Esophagus squamous epithelium (tissue), 5 donors: ENCODE measurements around the gene OGA. TPM values are rescaled to one million over a fixed set of nuclear protein-coding genes. Genes with fewer than 3 reads are reported as not detected.

ENCODE experiments used
- DNase-seq: peaks from one replicate; lab custom pipeline; 2025; lab: John Stamatoyannopoulos, UW
- H3K27ac ChIP-seq, 4 donors: fragments of 200-600 bp; sonication (generic); one replicate each; pipeline ENCODE4 v1.5.1; 2016 to 2019; ENCODE audit warnings: mild to moderate bottlenecking in 1 of 4
- H3K27me3 ChIP-seq, 4 donors: fragments of 200-600 bp; sonication (generic); 1 replicate in 3 of 4; 2 replicates in 1 of 4; pipeline versions ENCODE4 v1.5.1 to v1.6.0; 2017 to 2021; ENCODE audit warnings: antibody characterized with exemption in 1 of 4
- H3K36me3 ChIP-seq, 3 donors: fragments of 200-600 bp; sonication (generic); one replicate each; pipeline ENCODE4 v1.5.1; 2016 to 2019
- H3K4me1 ChIP-seq, 3 donors: fragments of 200-600 bp; sonication (generic); one replicate each; pipeline ENCODE4 v1.5.1; 2017 to 2019
- H3K4me3 ChIP-seq, 4 donors: fragments of 200-600 bp; sonication (generic); 1 replicate in 3 of 4; 2 replicates in 1 of 4; pipeline ENCODE4 v1.5.1; 2016 to 2019; ENCODE audit warnings: mild to moderate bottlenecking in 2 of 4, moderate library complexity in 1 of 4
- H3K9me3 ChIP-seq, 3 donors: fragments of 200-600 bp; sonication (generic); one replicate each; pipeline ENCODE4 v1.5.1; 2016 to 2019
- POLR2A ChIP-seq, 4 donors: fragments of 450-650 bp; IDR thresholded peaks; one replicate each; pipeline ENCODE4 v1.6.1; 2017; ENCODE audit warnings: antibody characterized with exemption in 4 of 4, mild to moderate bottlenecking in 4 of 4, moderate library complexity in 3 of 4
- WGBS, 2 donors: methylation state at CpG; one replicate each; pipeline ENCODE4 v1.1.5; 2018; 5-methylcytosine and 5-hydroxymethylcytosine counted together
- intact Hi-C: fragments of 100-400 bp; cut with DNase I; formaldehyde crosslinking; loops from one replicate; pipeline ENCODE4 v1.15.0; 2022
- total RNA-seq, 4 donors: library from RNA; depleted of rRNA; stranded (reverse); fragments of >200 nt; gene quantifications; one replicate each; pipeline ENCODE4 v1.1.0, GENCODE V29; 2016
- TF ChIP-seq, protein P1 (sequence below), 6 experiments: fragments of 450-650 bp in 4 of 6; fragments of 200-600 bp in 2 of 6; sonication (generic) in 2 of 6; IDR thresholded peaks; one replicate each; pipeline ENCODE4 v1.5.1; 2016 to 2019; ENCODE audit warnings: antibody characterized with exemption in 6 of 6, mild to moderate bottlenecking in 4 of 6, moderate library complexity in 4 of 6
- donor health status: DM: yes; HTN: yes; CAD: no.

OGA gene
- total RNA-seq, 4 donors from 2014 or later: 44.2 to 121 (median 60.7) TPM

- H3K27me3 ChIP-seq: no peaks in the 10 kb centered on the region
- no peak for TF ChIP-seq POLR2A (IDR thresholded peaks at IDR 0.05)
- peaks cover 0 to 18% (median 0%) of the 10 kb centered on the region in 3 donors for H3K36me3 ChIP-seq
- no peak overlapping the region for H3K27ac ChIP-seq
- intact Hi-C loops: no loop called here
- DNase-seq: no peak
- 73 to 95% methylated on average over 2 to 8 of the region's 10 CpGs for WGBS, 2 donors
- peaks cover 16 to 32% (median 18%) of the 10 kb centered on the region in 3 donors for H3K4me1 ChIP-seq
- no peak overlapping the region for H3K4me3 ChIP-seq
- no peaks in the 10 kb centered on the region for H3K9me3 ChIP-seq
Observed at GRCh38 chr10:101827919-101828600, 9.8 kb upstream of the OGA start.

GRCh38 chr10:101826852-101827434, 8.7 kb upstream of the OGA start:
- Histone ChIP-seq H3K4me3 (no peak overlapping the region), H3K27ac (no peak overlapping the region), H3K9me3 (no peaks in the 10 kb centered on the region), H3K36me3 (peaks cover 0 to 18% (median 0%) of the 10 kb centered on the region in 3 donors), H3K4me1 (peaks cover 16 to 32% (median 18%) of the 10 kb centered on the region in 3 donors), H3K27me3 (no peaks in the 10 kb centered on the region)
- WGBS, 2 donors: 92 to 94% methylated on average over 4 of the region's 5 CpGs
- no peak for DNase-seq
- intact Hi-C loops: no loop called here
- no peak for TF ChIP-seq POLR2A (IDR thresholded peaks at IDR 0.05)
- TF ChIP-seq, protein P1, sequence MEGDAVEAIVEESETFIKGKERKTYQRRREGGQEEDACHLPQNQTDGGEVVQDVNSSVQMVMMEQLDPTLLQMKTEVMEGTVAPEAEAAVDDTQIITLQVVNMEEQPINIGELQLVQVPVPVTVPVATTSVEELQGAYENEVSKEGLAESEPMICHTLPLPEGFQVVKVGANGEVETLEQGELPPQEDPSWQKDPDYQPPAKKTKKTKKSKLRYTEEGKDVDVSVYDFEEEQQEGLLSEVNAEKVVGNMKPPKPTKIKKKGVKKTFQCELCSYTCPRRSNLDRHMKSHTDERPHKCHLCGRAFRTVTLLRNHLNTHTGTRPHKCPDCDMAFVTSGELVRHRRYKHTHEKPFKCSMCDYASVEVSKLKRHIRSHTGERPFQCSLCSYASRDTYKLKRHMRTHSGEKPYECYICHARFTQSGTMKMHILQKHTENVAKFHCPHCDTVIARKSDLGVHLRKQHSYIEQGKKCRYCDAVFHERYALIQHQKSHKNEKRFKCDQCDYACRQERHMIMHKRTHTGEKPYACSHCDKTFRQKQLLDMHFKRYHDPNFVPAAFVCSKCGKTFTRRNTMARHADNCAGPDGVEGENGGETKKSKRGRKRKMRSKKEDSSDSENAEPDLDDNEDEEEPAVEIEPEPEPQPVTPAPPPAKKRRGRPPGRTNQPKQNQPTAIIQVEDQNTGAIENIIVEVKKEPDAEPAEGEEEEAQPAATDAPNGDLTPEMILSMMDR (IDR thresholded peaks at IDR 0.05): no peak

GRCh38 chr10:101824736-101825135, 6.5 kb upstream of the OGA start:
- Histone ChIP-seq H3K27ac (no peak overlapping the region), H3K36me3 (peaks cover 0 to 18% (median 0%) of the 10 kb centered on the region in 3 donors), H3K4me1 (peaks cover 1 to 14% (median 6%) of the 10 kb centered on the region in 3 donors), H3K4me3 (no peak overlapping the region), H3K27me3 (no peaks in the 10 kb centered on the region), H3K9me3 (no peaks in the 10 kb centered on the region)
- DNase-seq: no peak
- intact Hi-C loops: no loop called here
- no peak for TF ChIP-seq POLR2A (IDR thresholded peaks at IDR 0.05)
- TF ChIP-seq, protein P1 (IDR thresholded peaks at IDR 0.05): no peak
- 90 to 96% methylated on average over 2 of the region's 2 CpGs for WGBS, 2 donors

- DNase-seq: no peak
- H3K27ac ChIP-seq: peak overlapping the region; percentile 93 to 98 (median 96)
- peak overlapping the region; percentile 23 to 99 (median 84) for H3K4me3 ChIP-seq
- H3K27me3 ChIP-seq: no peaks in the 10 kb centered on the region
- 15 to 28% methylated on average over 10 to 13 of the region's 14 CpGs for WGBS, 2 donors
- intact Hi-C loops: no loop called here
- H3K36me3 ChIP-seq: no peaks in the 10 kb centered on the region
- no peaks in the 10 kb centered on the region for H3K9me3 ChIP-seq
- H3K4me1 ChIP-seq: peaks cover 21 to 37% (median 23%) of the 10 kb centered on the region in 3 donors
- no peak for TF ChIP-seq POLR2A (IDR thresholded peaks at IDR 0.05)
- TF ChIP-seq, protein P1 (IDR thresholded peaks at IDR 0.05): no peak
Observed at GRCh38 chr10:101818872-101819633, 809 bp upstream of the OGA start.

DNA sequence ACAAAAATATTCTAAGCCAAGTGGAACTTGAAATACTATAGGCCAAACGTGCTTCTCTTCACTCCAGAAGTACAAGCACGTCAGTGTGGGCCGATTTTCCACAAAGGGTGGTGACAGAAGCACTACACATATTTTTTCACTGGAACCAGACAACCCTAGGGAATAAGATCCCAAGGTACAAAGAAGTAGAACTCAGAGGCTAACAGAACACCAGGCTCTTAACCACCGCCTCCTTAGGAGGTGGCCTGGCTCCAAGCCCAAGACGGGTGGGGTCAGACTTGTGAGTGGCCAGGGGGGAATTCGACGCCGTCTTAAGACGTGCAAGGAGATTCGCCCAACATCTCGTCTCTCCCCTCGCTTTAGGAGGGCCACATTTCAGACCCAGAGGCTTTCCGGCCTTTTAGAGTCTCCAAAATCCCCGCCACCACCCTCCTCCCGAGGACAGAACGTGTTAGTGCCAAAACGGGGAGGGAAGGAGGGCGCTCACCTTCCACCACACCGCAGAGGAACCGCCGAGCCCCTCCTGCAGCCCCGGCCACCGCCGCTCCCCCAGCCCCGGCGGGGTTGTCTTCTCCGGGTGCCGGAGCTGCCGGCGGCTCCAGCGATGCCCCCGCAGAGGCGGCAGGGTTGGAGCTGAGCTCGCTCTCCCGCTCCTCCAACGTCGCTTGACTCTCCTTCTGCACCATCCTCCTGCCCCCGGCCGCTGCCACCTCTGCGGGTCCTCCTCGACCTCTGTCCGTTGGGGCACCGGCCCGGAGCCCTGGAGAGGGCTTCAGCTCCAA, 716 bp downstream of the OGA start:
- intact Hi-C loops: no loop called here
- Histone ChIP-seq H3K9me3 (no peaks in the 10 kb centered on the region), H3K36me3 (peaks cover 0 to 8% (median 2%) of the 10 kb centered on the region in 3 donors), H3K4me3 (peak overlapping the region; percentile 82 to 99 (median 92)), H3K4me1 (peaks cover 21 to 52% (median 34%) of the 10 kb centered on the region in 3 donors), H3K27me3 (no peaks in the 10 kb centered on the region), H3K27ac (peak overlapping the region; percentile 93 to 98 (median 96))
- DNase-seq: peak; percentile 37
- TF ChIP-seq, protein P1 (IDR thresholded peaks at IDR 0.05): no peak
- peak in 3 of 4 donors; percentile 4 to 64 (median 54) for TF ChIP-seq POLR2A (IDR thresholded peaks at IDR 0.05)
- WGBS, 2 donors: 0 to 1% methylated on average over 13 to 22 of the region's 44 CpGs
